ENCODE measurements around the gene EYA2.

The EYA2 gene

DNA sequence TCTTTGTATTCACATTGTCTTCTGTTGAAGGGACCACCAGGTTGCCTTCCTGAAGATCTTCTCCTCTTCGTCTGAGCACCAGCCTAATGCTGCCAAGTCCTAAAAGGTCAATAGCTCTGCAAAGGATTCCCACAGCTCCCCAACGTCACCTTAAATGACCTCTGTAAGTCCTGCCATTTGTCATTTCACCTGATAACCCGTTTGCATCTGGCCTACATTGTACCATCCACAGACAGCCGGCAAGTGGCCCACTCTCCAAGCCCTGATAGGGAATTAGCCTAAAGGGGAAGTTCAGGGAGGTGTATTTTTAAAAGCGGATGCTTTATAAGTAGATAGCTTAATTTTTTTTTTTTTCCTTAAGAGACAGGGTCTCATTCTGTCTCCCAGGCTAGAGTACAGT lies 334.0 kb downstream of the EYA2 start:
- H3K36me3 ChIP-seq (ENCODE audit: insufficient read depth, low read length): peaks cover 92% of the 10 kb centered on the region
- no peak overlapping the region for H2AFZ ChIP-seq (ENCODE audit: low read depth, low read length)
- no peak overlapping the region for H3K4me3 ChIP-seq (ENCODE audit: low read length)
- no peaks in the 10 kb centered on the region for H3K9me3 ChIP-seq (ENCODE audit: low read length)
- H3K4me1 ChIP-seq (ENCODE audit: insufficient read depth, low read length): peaks cover 7% of the 10 kb centered on the region
- H3K27me3 ChIP-seq (ENCODE audit: insufficient read depth, low read length): no peaks in the 10 kb centered on the region

- Histone ChIP-seq H3K4me1 (ENCODE audit: insufficient read depth, low read length) (peaks cover 7% of the 10 kb centered on the region), H3K4me3 (ENCODE audit: low read length) (no peak overlapping the region), H3K36me3 (ENCODE audit: insufficient read depth, low read length) (peaks cover 92% of the 10 kb centered on the region), H2AFZ (ENCODE audit: low read depth, low read length) (no peak overlapping the region), H3K27me3 (ENCODE audit: insufficient read depth, low read length) (no peaks in the 10 kb centered on the region), H3K9me3 (ENCODE audit: low read length) (no peaks in the 10 kb centered on the region)
Measured at GRCh38 chr20:47230811-47231256, 336.2 kb downstream of the EYA2 start.

DNA sequence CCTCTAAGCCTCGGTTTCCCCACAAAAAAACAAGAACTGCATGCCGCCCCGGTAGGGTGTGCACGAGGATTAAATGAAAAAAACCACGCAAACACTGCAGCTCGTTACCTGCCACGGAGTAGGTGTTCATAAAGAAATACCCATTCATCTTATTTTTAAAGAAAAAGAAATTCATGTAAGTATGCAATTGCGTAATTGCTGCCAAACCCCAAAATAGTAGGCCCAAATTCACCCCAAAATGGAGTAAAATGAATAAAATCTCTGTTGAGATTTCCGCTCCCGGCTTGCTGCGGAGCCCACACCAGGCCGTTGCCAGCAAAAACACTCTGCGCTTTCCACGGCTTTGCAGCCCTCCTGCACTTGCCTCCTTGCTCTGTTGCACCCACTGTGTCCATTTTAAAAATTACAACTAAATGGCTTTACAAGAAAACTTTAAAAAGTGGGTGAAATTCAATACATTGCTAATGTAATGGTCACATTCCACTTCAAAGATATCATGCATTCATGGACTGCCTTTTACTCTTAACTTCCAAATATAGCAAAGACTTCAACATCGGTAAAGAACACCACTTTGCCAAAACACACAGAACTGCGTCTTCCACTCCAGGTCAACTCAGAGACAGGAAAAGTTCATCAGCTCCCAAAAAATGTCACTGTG lies 336.9 kb downstream of the EYA2 start:
- Histone ChIP-seq H3K4me3 (ENCODE audit: low read length) (no peak overlapping the region), H3K9me3 (ENCODE audit: low read length) (no peaks in the 10 kb centered on the region), H2AFZ (ENCODE audit: low read depth, low read length) (no peak overlapping the region), H3K4me1 (ENCODE audit: insufficient read depth, low read length) (peaks cover 7% of the 10 kb centered on the region), H3K36me3 (ENCODE audit: insufficient read depth, low read length) (peaks cover 92% of the 10 kb centered on the region), H3K27me3 (ENCODE audit: insufficient read depth, low read length) (no peaks in the 10 kb centered on the region)

GRCh38 chr20:47232518-47232917 lies 337.9 kb downstream of the EYA2 start:
- H3K9me3 ChIP-seq (ENCODE audit: low read length): no peaks in the 10 kb centered on the region
- peaks cover 7% of the 10 kb centered on the region for H3K4me1 ChIP-seq (ENCODE audit: insufficient read depth, low read length)
- H3K4me3 ChIP-seq (ENCODE audit: low read length): no peak overlapping the region
- peaks cover 92% of the 10 kb centered on the region for H3K36me3 ChIP-seq (ENCODE audit: insufficient read depth, low read length)
- no peak overlapping the region for H2AFZ ChIP-seq (ENCODE audit: low read depth, low read length)
- H3K27me3 ChIP-seq (ENCODE audit: insufficient read depth, low read length): no peaks in the 10 kb centered on the region

GRCh38 chr20:47233333-47234188 lies 338.9 kb downstream of the EYA2 start:
- Histone ChIP-seq H3K4me3 (ENCODE audit: low read length) (no peak overlapping the region), H3K36me3 (ENCODE audit: insufficient read depth, low read length) (peaks cover 93% of the 10 kb centered on the region), H3K9me3 (ENCODE audit: low read length) (no peaks in the 10 kb centered on the region), H3K27me3 (ENCODE audit: insufficient read depth, low read length) (no peaks in the 10 kb centered on the region), H3K4me1 (ENCODE audit: insufficient read depth, low read length) (peaks cover 7% of the 10 kb centered on the region), H2AFZ (ENCODE audit: low read depth, low read length) (no peak overlapping the region)

- Histone ChIP-seq H2AFZ (ENCODE audit: low read depth, low read length) (no peak overlapping the region), H3K4me3 (ENCODE audit: low read length) (no peak overlapping the region), H3K36me3 (ENCODE audit: insufficient read depth, low read length) (peaks cover 90% of the 10 kb centered on the region), H3K4me1 (ENCODE audit: insufficient read depth, low read length) (peaks cover 7% of the 10 kb centered on the region), H3K9me3 (ENCODE audit: low read length) (no peaks in the 10 kb centered on the region), H3K27me3 (ENCODE audit: insufficient read depth, low read length) (no peaks in the 10 kb centered on the region)
Measured at GRCh38 chr20:47235111-47235510, 340.5 kb downstream of the EYA2 start.

DNA sequence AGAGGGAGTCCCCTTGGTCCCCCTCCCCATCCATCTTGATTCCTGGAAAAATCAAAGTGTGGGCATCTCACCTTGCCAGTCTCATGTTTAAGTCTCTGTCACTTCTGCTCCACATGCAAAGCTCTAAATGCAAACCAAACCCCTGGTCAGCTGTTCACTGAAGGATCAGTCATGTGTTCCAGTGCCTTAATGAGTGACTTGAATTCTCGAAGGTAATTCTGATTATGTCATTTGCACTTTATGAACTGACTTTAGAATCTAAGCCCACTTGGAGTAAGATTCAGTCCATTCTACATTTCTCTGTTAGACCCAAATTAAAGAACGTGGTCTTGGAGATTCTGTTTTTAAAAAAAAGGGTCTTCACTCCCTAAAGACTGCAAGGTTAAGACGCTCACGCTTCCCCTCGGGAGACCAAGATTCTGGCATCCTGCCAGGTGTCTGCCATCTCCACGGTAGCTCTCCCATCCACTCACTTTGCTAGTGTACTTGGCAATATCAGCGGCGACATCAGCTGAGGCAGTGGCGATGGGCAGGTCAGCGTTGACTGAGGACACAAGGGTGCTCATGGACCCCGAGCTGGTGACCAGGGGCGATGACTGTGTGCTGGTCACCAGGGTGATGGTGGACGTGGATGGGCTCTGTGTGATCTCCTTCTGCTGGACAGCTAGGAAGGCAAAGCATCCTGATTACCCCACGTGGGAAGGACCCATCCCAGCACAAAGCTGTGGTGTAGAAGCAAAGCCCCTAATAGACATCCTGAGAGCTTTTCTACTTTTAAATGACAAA lies 341.4 kb downstream of the EYA2 start:
- Histone ChIP-seq H3K36me3 (ENCODE audit: insufficient read depth, low read length) (peaks cover 84% of the 10 kb centered on the region), H2AFZ (ENCODE audit: low read depth, low read length) (no peak overlapping the region), H3K27me3 (ENCODE audit: insufficient read depth, low read length) (no peaks in the 10 kb centered on the region), H3K4me1 (ENCODE audit: insufficient read depth, low read length) (peaks cover 7% of the 10 kb centered on the region), H3K9me3 (ENCODE audit: low read length) (no peaks in the 10 kb centered on the region), H3K4me3 (ENCODE audit: low read length) (no peak overlapping the region)

- H2AFZ ChIP-seq (ENCODE audit: low read depth, low read length): no peak overlapping the region
- H3K36me3 ChIP-seq (ENCODE audit: insufficient read depth, low read length): peaks cover 84% of the 10 kb centered on the region
- H3K9me3 ChIP-seq (ENCODE audit: low read length): no peaks in the 10 kb centered on the region
- H3K4me1 ChIP-seq (ENCODE audit: insufficient read depth, low read length): peaks cover 2% of the 10 kb centered on the region
- H3K27me3 ChIP-seq (ENCODE audit: insufficient read depth, low read length): no peaks in the 10 kb centered on the region
- no peak overlapping the region for H3K4me3 ChIP-seq (ENCODE audit: low read length)
Measured at GRCh38 chr20:47236639-47236900, 341.9 kb downstream of the EYA2 start.

GRCh38 chr20:47237715-47238114 lies 343.1 kb downstream of the EYA2 start:
- no peaks in the 10 kb centered on the region for H3K9me3 ChIP-seq (ENCODE audit: low read length)
- no peaks in the 10 kb centered on the region for H3K27me3 ChIP-seq (ENCODE audit: insufficient read depth, low read length)
- no peak overlapping the region for H2AFZ ChIP-seq (ENCODE audit: low read depth, low read length)
- H3K36me3 ChIP-seq (ENCODE audit: insufficient read depth, low read length): peaks cover 81% of the 10 kb centered on the region
- no peaks in the 10 kb centered on the region for H3K4me1 ChIP-seq (ENCODE audit: insufficient read depth, low read length)
- H3K4me3 ChIP-seq (ENCODE audit: low read length): no peak overlapping the region

All from neuron (in vitro differentiated cells).